Hematopoietic multipotent progenitor cell treated with erythropoietin and hydrocortisone succinate and interleukin-3 and kit ligand, for 6 days (in vitro differentiated cells): Measurements from ENCODE around the gene ST7L.
"Not testable (repeated sequence)": the region's sequence is repeated elsewhere in the genome, so short reads cannot be mapped to it uniquely, and the experiment has no call there.

Experiments used
- DNase-seq: peaks from one replicate; pipeline ENCODE4 v3.0.0-alpha.2; 2015

Gene ST7L

GRCh38 chr1:112513112-112513870 is 105.7 kb downstream of the ST7L start:
- no peak for DNase-seq

- DNase-seq: no peak
Observed at GRCh38 chr1:112511897-112512296, 107.0 kb downstream of the ST7L start.

- no peak for DNase-seq
Observed at GRCh38 chr1:112510340-112510739, 108.6 kb downstream of the ST7L start.

- no peak for DNase-seq
Observed at GRCh38 chr1:112509660-112510178, 109.2 kb downstream of the ST7L start.

GRCh38 chr1:112509005-112509659 is 109.8 kb downstream of the ST7L start:
- peak; percentile 15 for DNase-seq

GRCh38 chr1:112508278-112509004 is 110.5 kb downstream of the ST7L start, which contains the start of gene WNT2B:
WNT2B (plus strand) TSS chr1:112508965; CDS start chr1:112509263, 298 bp downstream.
- DNase-seq: peak; percentile 34

- DNase-seq: peak; percentile 18
Observed at GRCh38 chr1:112507921-112508277, 111.0 kb downstream of the ST7L start.

- DNase-seq: no peak
Observed at GRCh38 chr1:112507336-112507735, 111.6 kb downstream of the ST7L start.

GRCh38 chr1:112506731-112507130 is 112.2 kb downstream of the ST7L start:
- DNase-seq: no peak

GRCh38 chr1:112506306-112506705 is 112.6 kb downstream of the ST7L start:
- no peak for DNase-seq

GRCh38 chr1:112505878-112506277 is 113.1 kb downstream of the ST7L start:
- DNase-seq: no peak

GRCh38 chr1:112505400-112505785 is 113.5 kb downstream of the ST7L start:
- DNase-seq: no peak

GRCh38 chr1:112504661-112505399 is 114.1 kb downstream of the ST7L start:
- DNase-seq: no peak

GRCh38 chr1:112504001-112504660 is 114.8 kb downstream of the ST7L start:
- no peak for DNase-seq

- no peak for DNase-seq
Observed at GRCh38 chr1:112502826-112503225, 116.1 kb downstream of the ST7L start.

GRCh38 chr1:112501810-112502641 is 116.9 kb downstream of the ST7L start:
- peak; percentile 65 for DNase-seq

GRCh38 chr1:112496290-112496689 is 122.7 kb downstream of the ST7L start:
- no peak for DNase-seq

GRCh38 chr1:112493351-112493750 is 125.6 kb downstream of the ST7L start:
- no peak for DNase-seq

- DNase-seq: no peak
Observed at GRCh38 chr1:112492076-112492475, 126.9 kb downstream of the ST7L start.

GRCh38 chr1:112488141-112488540 is 130.8 kb downstream of the ST7L start:
- DNase-seq: no peak

- DNase-seq: not testable (repeated sequence)
Observed at GRCh38 chr1:112487686-112488085, 131.3 kb downstream of the ST7L start.
